GM21576 (cell line): ENCODE data around the gene TPSAB1.
"Not testable (repeated sequence)": the region's sequence is repeated elsewhere in the genome, so short reads cannot be mapped to it uniquely, and the experiment has no call there.

Source experiments
- ATAC-seq: cut with Tn5 transposase; IDR thresholded peaks from one replicate; pipeline ENCODE4 v1.9.1; 2021; ENCODE audit warnings: mild to moderate bottlenecking, moderate library complexity; ENCODE audit not compliant: unreplicated experiment

Gene TPSAB1

GRCh38 chr16:1245452-1246020 is 5.0 kb downstream of the TPSAB1 start:
- ATAC-seq = no peak

GRCh38 chr16:1247903-1248537 is 7.5 kb downstream of the TPSAB1 start:
- ATAC-seq = not testable (repeated sequence)

DNA sequence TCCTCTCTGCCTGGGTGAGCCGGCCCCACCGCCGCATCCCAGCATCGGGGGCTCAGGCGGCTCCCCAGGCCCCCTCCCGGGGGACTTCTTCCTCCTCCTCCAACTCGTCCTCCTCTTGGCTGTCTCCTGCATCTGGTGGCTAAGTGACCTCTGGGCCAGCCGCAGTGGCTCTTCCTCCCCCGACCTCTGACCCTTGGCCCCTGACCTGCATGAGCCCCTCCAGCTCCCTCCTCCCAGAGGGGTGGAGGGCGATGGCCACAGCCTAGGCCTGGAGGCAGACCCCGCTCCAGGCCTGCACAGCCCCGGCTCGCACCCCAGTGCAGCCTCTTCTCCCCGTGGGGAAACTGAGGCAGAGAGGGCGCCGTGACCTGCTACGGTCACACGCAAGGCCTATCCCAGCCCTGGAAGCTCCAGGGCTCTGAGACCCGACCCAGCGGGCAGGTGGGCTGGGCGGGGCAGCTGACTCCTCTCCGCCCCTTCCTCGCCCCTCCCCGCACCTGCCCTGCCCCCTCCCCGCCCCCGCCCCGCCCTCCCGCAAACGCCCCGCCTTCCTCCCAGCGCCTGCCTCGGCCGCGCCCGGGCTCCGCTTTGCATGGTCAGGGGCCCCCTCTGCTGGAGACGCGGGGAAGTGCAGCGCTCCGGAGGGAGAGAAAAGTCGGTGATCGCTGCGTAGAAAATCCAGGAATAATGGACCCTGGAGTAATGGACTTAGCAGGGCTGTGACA is 8.7 kb downstream of the TPSAB1 start:
- not testable (repeated sequence) for ATAC-seq

GRCh38 chr16:1253701-1254364 is 13.3 kb downstream of the TPSAB1 start:
- not testable (repeated sequence) for ATAC-seq

DNA sequence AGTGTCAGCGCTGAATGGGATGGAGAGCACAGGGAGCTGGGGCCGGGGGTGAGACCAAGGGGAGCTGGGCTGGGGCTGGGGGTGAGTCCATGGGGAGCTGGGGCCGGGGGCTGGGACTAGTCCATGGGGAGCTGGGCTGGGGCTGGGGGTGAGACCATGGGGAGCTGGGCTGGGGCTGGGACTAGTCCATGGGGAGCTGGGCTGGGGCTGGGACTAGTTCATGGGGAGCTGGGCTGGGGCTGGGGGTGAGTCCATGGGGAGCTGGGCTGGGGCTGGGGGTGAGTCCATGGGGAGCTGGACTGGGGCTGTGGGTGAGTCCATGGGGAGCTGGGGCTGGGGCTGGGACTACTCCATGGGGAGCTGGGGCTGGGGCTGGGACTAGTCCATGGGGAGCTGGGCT is 14.3 kb downstream of the TPSAB1 start:
- not testable (repeated sequence) for ATAC-seq

GRCh38 chr16:1255276-1256122 is 15.0 kb downstream of the TPSAB1 start, which contains the start of gene TPSD1:
TSS of gene TPSD1 (plus strand) at chr16:1256069. CDS start at chr16:1256281, 212 bp downstream.
- not testable (repeated sequence) for ATAC-seq

- ATAC-seq = not testable (repeated sequence)
Observed at GRCh38 chr16:1256296-1256873, 15.9 kb downstream of the TPSAB1 start.

DNA sequence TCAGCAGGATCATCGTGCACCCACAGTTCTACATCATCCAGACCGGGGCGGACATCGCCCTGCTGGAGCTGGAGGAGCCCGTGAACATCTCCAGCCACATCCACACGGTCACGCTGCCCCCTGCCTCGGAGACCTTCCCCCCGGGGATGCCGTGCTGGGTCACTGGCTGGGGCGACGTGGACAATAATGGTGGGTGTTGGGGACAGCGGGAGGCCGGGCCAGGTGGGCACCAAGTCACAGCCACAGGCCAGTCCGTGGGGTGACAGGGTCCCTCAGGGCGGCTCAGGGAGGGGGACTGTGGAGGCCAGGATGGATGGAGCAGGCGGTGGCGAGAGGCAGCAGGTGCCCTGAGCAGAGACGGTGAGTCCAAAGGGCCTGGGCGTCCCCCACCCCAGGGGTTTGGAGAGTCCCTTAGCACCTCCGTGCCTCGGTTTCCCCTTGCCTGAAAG is 16.4 kb downstream of the TPSAB1 start:
- ATAC-seq = no peak

- ATAC-seq = no peak
Observed at GRCh38 chr16:1257561-1258224, 17.2 kb downstream of the TPSAB1 start.

GRCh38 chr16:1258225-1258600 is 17.7 kb downstream of the TPSAB1 start:
- ATAC-seq = no peak

DNA sequence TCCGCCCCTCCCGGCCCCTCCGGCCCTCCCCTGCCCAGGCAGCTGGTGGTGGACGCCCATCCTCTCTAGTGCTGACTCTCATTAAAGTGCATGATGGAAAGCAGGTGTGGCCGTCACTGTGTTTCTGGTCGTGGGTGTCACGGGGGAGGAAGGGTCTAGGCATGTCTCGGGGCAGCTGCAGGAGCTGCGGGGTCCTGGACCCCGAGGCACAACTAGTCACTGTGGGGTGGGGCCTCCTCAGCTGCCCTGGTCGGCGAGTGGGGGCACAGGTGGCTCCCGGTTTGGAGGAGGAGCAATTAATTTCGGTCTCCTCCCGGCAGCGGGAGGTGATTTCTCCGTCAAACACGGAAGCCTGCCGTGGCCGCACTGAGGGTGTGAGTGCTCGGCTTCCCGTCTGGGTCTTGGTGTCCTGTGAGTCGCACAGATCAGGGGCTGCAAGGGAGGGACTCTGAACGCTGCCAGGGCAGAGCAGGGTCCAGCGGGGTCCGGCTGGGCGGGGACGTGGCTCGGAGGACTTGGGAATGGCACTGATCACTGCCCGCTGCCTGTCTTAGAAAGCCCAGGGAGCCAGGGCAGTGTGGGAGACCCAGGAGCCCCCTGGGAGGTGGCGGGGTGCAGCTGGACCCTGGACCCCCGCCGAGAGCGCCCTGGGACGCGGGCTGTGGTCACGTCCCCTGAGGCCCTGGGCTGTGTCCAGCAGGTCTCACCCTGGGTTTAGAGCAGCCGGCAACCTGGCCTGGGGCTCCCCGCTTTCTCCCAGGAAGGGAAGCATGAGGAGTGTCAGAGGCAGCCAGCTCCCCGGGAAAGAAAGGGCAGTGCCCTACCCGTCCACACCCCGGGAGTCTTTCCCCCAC is 18.6 kb downstream of the TPSAB1 start:
- ATAC-seq = no peak

DNA sequence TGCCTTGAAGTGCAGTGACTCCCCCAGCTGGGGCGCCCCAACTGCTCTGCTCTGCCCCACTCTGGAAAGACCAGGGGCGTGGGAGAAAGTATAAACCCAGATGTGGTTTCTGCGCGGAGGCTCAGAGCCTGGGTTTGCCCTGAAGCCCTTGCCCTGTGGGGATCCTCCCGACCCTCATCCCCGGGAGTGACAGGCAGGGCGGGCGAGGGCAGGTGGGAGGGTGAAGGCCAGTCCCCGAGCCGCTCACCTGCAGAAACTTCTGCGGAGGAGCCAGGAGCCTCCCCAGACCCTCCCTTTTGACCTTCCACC is 19.2 kb downstream of the TPSAB1 start:
- no peak for ATAC-seq

- ATAC-seq = no peak
Observed at GRCh38 chr16:1260101-1260680, 19.7 kb downstream of the TPSAB1 start.

- no peak for ATAC-seq
Observed at GRCh38 chr16:1261131-1261892, 20.8 kb downstream of the TPSAB1 start.

GRCh38 chr16:1262210-1262845 is 21.8 kb downstream of the TPSAB1 start:
- no peak for ATAC-seq

DNA sequence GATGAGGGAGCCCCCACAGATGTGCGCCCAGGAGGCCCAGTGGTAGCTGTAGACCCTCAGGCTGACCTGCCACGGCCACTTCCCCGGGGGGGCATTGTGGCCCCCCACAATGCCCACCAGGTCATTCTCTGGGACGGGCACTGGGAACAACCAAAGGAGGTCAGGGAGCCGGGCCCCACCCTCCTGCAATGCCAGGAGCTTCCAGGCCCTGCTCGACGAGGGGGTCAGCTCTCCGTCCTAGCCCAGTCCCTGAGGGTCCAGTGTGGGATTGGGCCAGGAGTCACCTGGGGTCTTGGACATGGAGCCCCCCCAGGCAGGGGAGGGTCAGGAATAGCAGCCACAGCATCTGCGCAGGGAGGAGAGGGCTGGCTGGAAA is 22.3 kb downstream of the TPSAB1 start:
- no peak for ATAC-seq

DNA sequence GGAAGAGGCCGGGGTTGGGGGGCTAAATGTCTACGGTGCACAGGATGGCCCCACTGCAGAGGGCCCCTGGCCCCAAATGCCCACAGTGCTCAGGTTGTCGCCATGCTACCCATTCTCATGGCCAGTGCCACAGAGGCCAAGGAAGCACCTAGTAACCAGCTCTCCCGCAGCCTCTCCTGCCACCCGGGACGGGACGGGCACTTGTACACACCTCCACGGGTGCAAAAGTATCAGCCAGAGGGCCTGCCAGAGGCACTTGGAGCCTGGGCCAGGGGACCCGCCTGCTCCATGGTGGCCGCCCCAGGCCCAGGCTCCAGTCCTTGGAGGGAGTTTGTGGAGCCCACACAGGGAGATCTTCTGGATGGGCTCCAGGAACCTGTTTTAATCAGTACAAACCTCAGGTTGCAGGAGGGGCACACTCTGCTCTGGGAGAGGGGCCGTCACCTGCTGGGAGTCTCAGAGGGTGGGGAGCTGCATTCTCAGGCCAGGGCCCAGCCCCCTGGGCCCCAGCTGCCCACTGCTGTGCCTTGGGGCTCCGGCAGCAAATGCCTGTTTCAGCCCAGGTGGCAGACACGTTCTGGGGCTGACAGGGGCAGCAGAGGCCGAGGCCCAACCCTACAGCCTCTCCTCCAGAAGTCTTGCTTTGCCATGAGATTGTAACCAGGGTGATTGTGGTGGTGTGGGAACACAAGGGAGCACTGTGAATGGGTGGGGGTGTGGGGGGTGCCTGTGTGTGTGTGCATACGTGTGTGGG is 23.3 kb downstream of the TPSAB1 start:
- no peak for ATAC-seq
